Thyroid gland (tissue), 4 donors: ENCODE data around the gene ZIC1.

Experiments used
- CTCF ChIP-seq, 6 experiments: fragments of 200-600 bp in 3 of 6; fragments of 450-650 bp in 3 of 6; sonication (generic) in 3 of 6; IDR thresholded peaks; one replicate each; pipeline ENCODE4 v1.5.1; 2016 to 2019; ENCODE audit warnings: antibody characterized with exemption in 6 of 6, mild to moderate bottlenecking in 2 of 6, inconsistent platforms in 1 of 6, moderate library complexity in 1 of 6
- POLR2A ChIP-seq, 2 donors: fragments of 450-650 bp; IDR thresholded peaks; one replicate each; pipeline ENCODE4 v1.6.1; 2017; ENCODE audit warnings: antibody characterized with exemption in 2 of 2, mild to moderate bottlenecking in 2 of 2, moderate library complexity in 1 of 2

GRCh38 chr3:147412261-147412916 lies 3.2 kb downstream of the ZIC1 start:
- TF ChIP-seq CTCF (IDR thresholded peaks at IDR 0.05) (no peak), POLR2A (IDR thresholded peaks at IDR 0.05) (no peak)
